ENCODE data around the gene NT5DC1.

- TF ChIP-seq CTCF (conservative IDR thresholded peaks at IDR 0.05; ENCODE audit: low read length) (no peak), EZH2phosphoT487 (IDR thresholded peaks at IDR 0.05; ENCODE audit: borderline replicate concordance) (no peak)
Observed at GRCh38 chr6:116113386-116113785, 12.7 kb downstream of the NT5DC1 start.

Data from Loucy (cell line).